Measurements from ENCODE around the gene ANGEL2.

- TF ChIP-seq, protein P1, sequence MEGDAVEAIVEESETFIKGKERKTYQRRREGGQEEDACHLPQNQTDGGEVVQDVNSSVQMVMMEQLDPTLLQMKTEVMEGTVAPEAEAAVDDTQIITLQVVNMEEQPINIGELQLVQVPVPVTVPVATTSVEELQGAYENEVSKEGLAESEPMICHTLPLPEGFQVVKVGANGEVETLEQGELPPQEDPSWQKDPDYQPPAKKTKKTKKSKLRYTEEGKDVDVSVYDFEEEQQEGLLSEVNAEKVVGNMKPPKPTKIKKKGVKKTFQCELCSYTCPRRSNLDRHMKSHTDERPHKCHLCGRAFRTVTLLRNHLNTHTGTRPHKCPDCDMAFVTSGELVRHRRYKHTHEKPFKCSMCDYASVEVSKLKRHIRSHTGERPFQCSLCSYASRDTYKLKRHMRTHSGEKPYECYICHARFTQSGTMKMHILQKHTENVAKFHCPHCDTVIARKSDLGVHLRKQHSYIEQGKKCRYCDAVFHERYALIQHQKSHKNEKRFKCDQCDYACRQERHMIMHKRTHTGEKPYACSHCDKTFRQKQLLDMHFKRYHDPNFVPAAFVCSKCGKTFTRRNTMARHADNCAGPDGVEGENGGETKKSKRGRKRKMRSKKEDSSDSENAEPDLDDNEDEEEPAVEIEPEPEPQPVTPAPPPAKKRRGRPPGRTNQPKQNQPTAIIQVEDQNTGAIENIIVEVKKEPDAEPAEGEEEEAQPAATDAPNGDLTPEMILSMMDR (conservative IDR thresholded peaks at IDR 0.05; ENCODE audit: low read length) = no peak
- TF ChIP-seq EZH2phosphoT487 (IDR thresholded peaks at IDR 0.05; ENCODE audit: borderline replicate concordance, low read depth, low read length) = no peak
Observed at GRCh38 chr1:213049232-213049631, 33.6 kb upstream of the ANGEL2 start.

All from OCI-LY7 (cell line).